PC-3 (cell line): ENCODE results near the gene TRIOBP.

ENCODE experiments used
- CTCF ChIP-seq: fragments of 300-600 bp; sonication (generic); conservative IDR thresholded peaks from 2 replicates; pipeline ENCODE4 v1.5.1; 2017; ENCODE audit warnings: antibody characterized with exemption, low read depth, mild to moderate bottlenecking, low read length
- EZH2 ChIP-seq: fragments of 300-600 bp; sonication (generic); IDR thresholded peaks from one replicate; pipeline ENCODE4 v1.6.1; 2017; ENCODE audit warnings: antibody characterized with exemption, mild to moderate bottlenecking, low read length; ENCODE audit not compliant: unreplicated experiment
- EZH2phosphoT487 ChIP-seq: fragments of 300-600 bp; sonication (generic); IDR thresholded peaks from 2 replicates; pipeline ENCODE4 v1.6.1; 2018; ENCODE audit warnings: mild to moderate bottlenecking, antibody characterized with exemption, low read length, borderline replicate concordance

GRCh38 chr22:37731804-37732471 lies 35.1 kb downstream of the TRIOBP start:
- TF ChIP-seq CTCF (no peak), EZH2 (no peak), EZH2phosphoT487 (no peak)
